PC-3 (cell line): ENCODE results near the gene BEGAIN. TPM values are rescaled to one million over a fixed set of nuclear protein-coding genes. Genes with fewer than 3 reads are reported as not detected.
A peak's percentile ranks its signal among the peaks of the same experiment; 100 is the strongest.

Experiments
- ATAC-seq: fragments of 200-7000 bp; cut with Tn5 transposase; 2 replicates; pipeline ENCODE4 v1.9.1; 2020; ENCODE audit warnings: mild to moderate bottlenecking, moderate library complexity
- BruUV-seq: library from RNA; stranded (reverse); fragments of 400-500 nt; replicated peaks from 2 replicates; lab custom pipeline; 2021; lab: Mats Ljungman, UMichigan
- CTCF ChIA-PET: fragments of 300-600 bp; sonication (Branson Sonifier 250); formaldehyde crosslinking; loops from one replicate; lab custom pipeline; 2022; ENCODE audit warnings: antibody characterized with exemption; lab: Charles Lee
- POLR2A ChIA-PET: fragments of 300-600 bp; sonication (Branson Sonifier 250); formaldehyde crosslinking; loops from one replicate; lab custom pipeline; 2022; ENCODE audit warnings: antibody characterized with exemption; ENCODE audit not compliant: unreplicated experiment; lab: Charles Lee
- DNase-seq: peaks from one replicate; pipeline ENCODE4 v3.0.0-alpha.2; 2015
- H2AFZ ChIP-seq: fragments of 300-600 bp; sonication (generic); 2 replicates; pipeline ENCODE4 v1.6.0; 2016; ENCODE audit warnings: antibody characterized with exemption, low read length
- H3F3A ChIP-seq: fragments of 300-600 bp; sonication (generic); one replicate; pipeline ENCODE4 v1.6.0; 2017; ENCODE audit warnings: antibody characterized with exemption, low read length, control low read depth, mild to moderate bottlenecking; ENCODE audit not compliant: unreplicated experiment
- H3K27ac ChIP-seq: fragments of 300-600 bp; sonication (generic); 2 replicates; pipeline ENCODE4 v1.5.1; 2016; ENCODE audit warnings: mild to moderate bottlenecking, low read length
- H3K27me3 ChIP-seq: fragments of 300-600 bp; sonication (generic); 2 replicates; pipeline ENCODE4 v1.6.1; 2016; ENCODE audit warnings: low read length, mixed read lengths
- H3K36me3 ChIP-seq: fragments of 300-600 bp; sonication (generic); 2 replicates; pipeline ENCODE4 v1.6.1; 2016; ENCODE audit warnings: low read depth, mixed run types, low read length, mixed read lengths
- H3K4me1 ChIP-seq: fragments of 300-600 bp; sonication (generic); 2 replicates; pipeline ENCODE4 v1.5.1; 2016; ENCODE audit warnings: low read length; ENCODE audit not compliant: insufficient read depth
- H3K4me2 ChIP-seq: fragments of 300-600 bp; sonication (generic); 2 replicates; pipeline ENCODE4 v1.6.0; 2016; ENCODE audit warnings: low read length
- H3K4me3 ChIP-seq: fragments of 300-600 bp; sonication (generic); 2 replicates; pipeline ENCODE4 v1.5.1; 2016; ENCODE audit warnings: mild to moderate bottlenecking, low read length, mixed read lengths
- H3K79me2 ChIP-seq: fragments of 300-600 bp; sonication (generic); 2 replicates; pipeline ENCODE4 v1.6.1; 2017; ENCODE audit warnings: low read length, mixed read lengths
- H3K9ac ChIP-seq: fragments of 300-600 bp; sonication (generic); 2 replicates; pipeline ENCODE4 v1.6.0; 2016; ENCODE audit warnings: mild to moderate bottlenecking, low read length
- H3K9me2 ChIP-seq: fragments of 300-600 bp; sonication (generic); replicated peaks from 2 replicates; pipeline ENCODE4 v1.6.1; 2016; ENCODE audit warnings: mixed run types, low read length, mixed read lengths
- H3K9me3 ChIP-seq: fragments of 300-600 bp; sonication (generic); 2 replicates; pipeline ENCODE4 v1.6.1; 2016; ENCODE audit warnings: low read length, mixed read lengths
- H4K20me1 ChIP-seq: fragments of 300-600 bp; sonication (generic); 2 replicates; pipeline ENCODE4 v1.6.1; 2016; ENCODE audit warnings: low read length, mixed read lengths
- EZH2 ChIP-seq: fragments of 300-600 bp; sonication (generic); IDR thresholded peaks from one replicate; pipeline ENCODE4 v1.6.1; 2017; ENCODE audit warnings: antibody characterized with exemption, mild to moderate bottlenecking, low read length; ENCODE audit not compliant: unreplicated experiment
- EZH2phosphoT487 ChIP-seq: fragments of 300-600 bp; sonication (generic); IDR thresholded peaks from 2 replicates; pipeline ENCODE4 v1.6.1; 2018; ENCODE audit warnings: mild to moderate bottlenecking, antibody characterized with exemption, low read length, borderline replicate concordance
- intact Hi-C: fragments of 100-400 bp; cut with micrococcal nuclease; formaldehyde crosslinking; loops from 2 replicates; pipeline ENCODE4 v1.9.0; 2023
- total RNA-seq: library from RNA; depleted of rRNA; stranded (reverse); fragments of >200 nt; gene quantifications from 2 replicates; pipeline ENCODE4 v1.2.3, GENCODE V29; 2014
- TF ChIP-seq, protein P1 (sequence below): fragments of 300-600 bp; sonication (generic); conservative IDR thresholded peaks from 2 replicates; pipeline ENCODE4 v1.5.1; 2017; ENCODE audit warnings: antibody characterized with exemption, low read depth, mild to moderate bottlenecking, low read length

The BEGAIN gene
- total RNA-seq, 1 experiment from 2014 or later: 3.8 TPM

GRCh38 chr14:100504372-100505078 lies 82.7 kb downstream of the BEGAIN start:
- Histone ChIP-seq H3K27me3 (no peaks in the 10 kb centered on the region), H3K9me3 (no peaks in the 10 kb centered on the region), H3K9me2 (no peaks in the 10 kb centered on the region), H3K36me3 (no peaks in the 10 kb centered on the region), H3K4me2 (no peak overlapping the region), H3K4me3 (no peak overlapping the region), H4K20me1 (no peaks in the 10 kb centered on the region), H3K27ac (no peak overlapping the region), H3K79me2 (no peaks in the 10 kb centered on the region), H3K4me1 (no peaks in the 10 kb centered on the region), H2AFZ (no peak overlapping the region), H3K9ac (no peak overlapping the region), H3F3A (no peaks in the 10 kb centered on the region)
- no TSS peak for BruUV-seq
- TF ChIP-seq, protein P1, sequence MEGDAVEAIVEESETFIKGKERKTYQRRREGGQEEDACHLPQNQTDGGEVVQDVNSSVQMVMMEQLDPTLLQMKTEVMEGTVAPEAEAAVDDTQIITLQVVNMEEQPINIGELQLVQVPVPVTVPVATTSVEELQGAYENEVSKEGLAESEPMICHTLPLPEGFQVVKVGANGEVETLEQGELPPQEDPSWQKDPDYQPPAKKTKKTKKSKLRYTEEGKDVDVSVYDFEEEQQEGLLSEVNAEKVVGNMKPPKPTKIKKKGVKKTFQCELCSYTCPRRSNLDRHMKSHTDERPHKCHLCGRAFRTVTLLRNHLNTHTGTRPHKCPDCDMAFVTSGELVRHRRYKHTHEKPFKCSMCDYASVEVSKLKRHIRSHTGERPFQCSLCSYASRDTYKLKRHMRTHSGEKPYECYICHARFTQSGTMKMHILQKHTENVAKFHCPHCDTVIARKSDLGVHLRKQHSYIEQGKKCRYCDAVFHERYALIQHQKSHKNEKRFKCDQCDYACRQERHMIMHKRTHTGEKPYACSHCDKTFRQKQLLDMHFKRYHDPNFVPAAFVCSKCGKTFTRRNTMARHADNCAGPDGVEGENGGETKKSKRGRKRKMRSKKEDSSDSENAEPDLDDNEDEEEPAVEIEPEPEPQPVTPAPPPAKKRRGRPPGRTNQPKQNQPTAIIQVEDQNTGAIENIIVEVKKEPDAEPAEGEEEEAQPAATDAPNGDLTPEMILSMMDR: 0 out of 2 replicates have a peak, but pooled peaks have one; percentile 14
- TF ChIP-seq EZH2phosphoT487: no peak
- ChIA-PET CTCF (interaction anchor here (0.6 kb wide), 1 partner anchor 533 kb away, joined by 5 read pairs; no protein-coding TSS in a partner anchor), POLR2A (no interaction called here)
- ATAC-seq (peak; percentile 68), DNase-seq (peak; percentile 85)
- intact Hi-C loops: no loop called here

- Histone ChIP-seq H3K27me3 (no peaks in the 10 kb centered on the region), H4K20me1 (no peaks in the 10 kb centered on the region), H3F3A (no peaks in the 10 kb centered on the region), H3K9me3 (no peaks in the 10 kb centered on the region), H3K9ac (no peak overlapping the region), H3K4me1 (no peaks in the 10 kb centered on the region), H3K79me2 (no peaks in the 10 kb centered on the region), H3K9me2 (no peaks in the 10 kb centered on the region), H3K4me3 (no peak overlapping the region), H3K4me2 (no peak overlapping the region), H3K27ac (no peak overlapping the region), H2AFZ (no peak overlapping the region), H3K36me3 (no peaks in the 10 kb centered on the region)
- TF ChIP-seq EZH2 (no peak), EZH2phosphoT487 (no peak)
- TF ChIP-seq, protein P1: no peak
- DNase-seq (no peak), ATAC-seq (no peak)
- ChIA-PET CTCF (no interaction called here), POLR2A (no interaction called here)
- intact Hi-C loops: no loop called here
- BruUV-seq: no TSS peak
Observed at GRCh38 chr14:100503251-100503650, 84.0 kb downstream of the BEGAIN start.

DNA sequence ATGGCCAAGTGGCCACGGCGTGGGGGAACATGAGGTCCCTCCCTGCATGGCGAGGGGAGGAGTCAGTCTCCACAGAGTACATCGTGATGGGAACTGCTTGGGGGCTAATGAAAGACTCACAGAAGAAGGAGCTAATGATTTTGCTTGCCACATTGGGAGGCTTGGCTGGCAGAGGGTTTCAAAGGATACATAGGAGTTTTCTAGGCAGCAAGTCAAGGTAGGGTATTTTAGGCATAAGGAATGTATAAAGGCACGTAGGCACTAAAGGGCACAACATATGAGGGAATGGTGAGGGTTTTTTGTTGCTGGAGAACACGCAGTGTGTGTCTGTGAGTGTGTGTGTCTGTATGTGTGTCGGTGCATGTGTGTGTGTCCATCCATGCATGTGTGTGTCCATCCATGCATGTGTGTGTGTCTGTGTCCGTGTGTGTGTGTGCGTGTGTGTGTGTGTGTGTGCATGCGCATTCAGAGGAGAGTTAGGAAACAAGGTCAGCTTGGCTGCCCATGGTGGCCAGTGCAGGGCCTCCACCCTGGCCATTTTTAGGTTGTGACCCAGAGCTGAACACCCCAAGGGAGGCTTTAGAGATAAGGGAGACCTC lies 84.5 kb downstream of the BEGAIN start:
- H3K4me2 ChIP-seq: no peak overlapping the region
- DNase-seq (no peak), ATAC-seq (no peak)
- POLR2A ChIA-PET: no interaction called here
- TF ChIP-seq, protein P1: no peak
- TF ChIP-seq EZH2phosphoT487: no peak
- TF ChIP-seq EZH2: no peak
- no TSS peak for BruUV-seq
- CTCF ChIA-PET: no interaction called here
- no peak overlapping the region for H2AFZ ChIP-seq
- no peak overlapping the region for H3K9ac ChIP-seq
- no peaks in the 10 kb centered on the region for H4K20me1 ChIP-seq
- no peaks in the 10 kb centered on the region for H3K79me2 ChIP-seq
- no peaks in the 10 kb centered on the region for H3K27me3 ChIP-seq
- no peaks in the 10 kb centered on the region for H3K36me3 ChIP-seq
- no peak overlapping the region for H3K4me3 ChIP-seq
- H3K27ac ChIP-seq: no peak overlapping the region
- no peaks in the 10 kb centered on the region for H3F3A ChIP-seq
- no peaks in the 10 kb centered on the region for H3K9me2 ChIP-seq
- intact Hi-C loops: no loop called here
- H3K4me1 ChIP-seq: no peaks in the 10 kb centered on the region
- H3K9me3 ChIP-seq: no peaks in the 10 kb centered on the region
